Pancreas (tissue), 10 donors: ENCODE measurements around the gene SPARCL1. TPM values are rescaled to one million over a fixed set of nuclear protein-coding genes. Genes with fewer than 3 reads are reported as not detected.
"Not testable (repeated sequence)": the region's sequence is repeated elsewhere in the genome, so short reads cannot be mapped to it uniquely, and the experiment has no call there.

ENCODE experiments used
- ATAC-seq, 4 donors: fragments of 200-7000 bp; cut with Tn5 transposase; one replicate each; pipeline versions ENCODE4 v1.8.0 to v1.9.1; 2020; ENCODE audit warnings: mild to moderate bottlenecking in 4 of 4, moderate library complexity in 4 of 4
- DNase-seq, 6 donors: peaks; one replicate each; pipeline ENCODE4 v3.0.0-alpha.2; 2020
- FAIRE-seq: peaks from 2 replicates; lab custom pipeline; 2012; peaks lifted over from hg19 to GRCh38; lab: Jason Lieb, UNC
- H3K27ac ChIP-seq, 4 donors: fragments of 200-600 bp; sonication (generic); 1 replicate in 3 of 4; 2 replicates in 1 of 4; pipeline versions ENCODE4 v1.5.0 to v1.8.0; 2020
- H3K27me3 ChIP-seq, 4 donors: fragments of 200-600 bp; one replicate each; pipeline ENCODE4 v1.8.0; 2021
- H3K36me3 ChIP-seq, 3 donors: fragments of 200-600 bp; sonication (generic) in 1 of 3; one replicate each; pipeline versions ENCODE4 v1.5.0 to v1.8.0; 2020 to 2021
- H3K4me1 ChIP-seq, 3 donors: fragments of 200-600 bp; one replicate each; pipeline ENCODE4 v1.8.0; 2021
- H3K4me3 ChIP-seq, 4 donors: fragments of 200-600 bp; sonication (generic) in 2 of 4; one replicate each; pipeline versions ENCODE4 v1.5.0 to v1.8.0; 2020 to 2021
- H3K9me3 ChIP-seq, 4 donors: fragments of 200-600 bp; one replicate each; pipeline ENCODE4 v1.8.0; 2021
- CTCF ChIP-seq, 4 donors: fragments of 200-600 bp; sonication (generic) in 3 of 4; IDR thresholded peaks; one replicate each; pipeline versions ENCODE4 v1.5.0 to v1.8.0; 2021; ENCODE audit warnings: antibody characterized with exemption in 4 of 4
- WGBS, 2 donors: extraction: QIAGEN DNeasy Blood & Tissue Kit; methylation state at CpG; one replicate each; pipeline ENCODE4 v1.1.7; 2013; 5-methylcytosine and 5-hydroxymethylcytosine counted together
- intact Hi-C, 3 donors: fragments of 100-400 bp; cut with DNase I; formaldehyde crosslinking; loops; one replicate each; pipeline versions ENCODE4 v1.11.1 to v1.14.2; 2022
- polyA plus RNA-seq, 2 donors: library from polyadenylated mRNA; stranded (reverse); fragments of 200-250 nt; gene quantifications; one replicate each; pipeline ENCODE4 v1.2.3, GENCODE V29; 2013
- total RNA-seq, 6 donors: library from RNA; stranded (reverse); fragmentation: NEBNext Ultra II Directional in 4 of 6; extraction: Animal tissue kit (Norgen Biotek cat#: 25700) in 4 of 6; gene quantifications; one replicate each; pipeline versions ENCODE4 v1.2.1 to v1.2.4, GENCODE V29; 2021 to 2023
- donor health status: healthy with polysubstance abuse.
- donor health status: DM: no; HTN: no; CAD: no; lungs with moderate emphysema.
- donor health status: DM: no; HTN: no; CAD: no.
- donor health status: control.
- donor health status: control.
- donor health status: Bipolar disorder and iron deficiency.
- donor health status: DM: yes; HTN: yes; CAD: no.
- donor health status: DM: no; HTN: no; CAD: no.
- donor health status: DM: no; HTN: no; CAD: no.
- donor health status: DM: yes; HTN: yes; CAD: no.

SPARCL1 gene
- total and polyA plus RNA-seq, 8 donors = 19.6 to 77.0 (median 34.6) TPM

GRCh38 chr4:87499403-87500091, 29.6 kb downstream of the SPARCL1 start:
- H3K9me3 ChIP-seq = no peaks in the 10 kb centered on the region
- 74 to 81% methylated on average over 7 of the region's 7 CpGs for WGBS, 2 donors
- no peak for TF ChIP-seq CTCF (IDR thresholded peaks at IDR 0.05)
- ATAC-seq (no peak), FAIRE-seq (no peak), DNase-seq (no peak)
- no peak overlapping the region for H3K27ac ChIP-seq
- H3K4me1 ChIP-seq = peaks cover 0 to 7% (median 0%) of the 10 kb centered on the region in 3 donors
- intact Hi-C loops = no loop called here
- H3K4me3 ChIP-seq = no peak overlapping the region
- no peaks in the 10 kb centered on the region for H3K27me3 ChIP-seq
- H3K36me3 ChIP-seq = no peaks in the 10 kb centered on the region

- FAIRE-seq (no peak), ATAC-seq (peak in 1 of 4 donors; percentile 12), DNase-seq (no peak)
- H3K27ac ChIP-seq = no peak overlapping the region
- H3K9me3 ChIP-seq = no peaks in the 10 kb centered on the region
- peaks cover 0 to 7% (median 0%) of the 10 kb centered on the region in 3 donors for H3K4me1 ChIP-seq
- WGBS, 2 donors = 69 to 76% methylated on average over 5 of the region's 5 CpGs
- H3K36me3 ChIP-seq = no peaks in the 10 kb centered on the region
- H3K27me3 ChIP-seq = no peaks in the 10 kb centered on the region
- no peak for TF ChIP-seq CTCF (IDR thresholded peaks at IDR 0.05)
- H3K4me3 ChIP-seq = no peak overlapping the region
- intact Hi-C loops = no loop called here
Observed at GRCh38 chr4:87498446-87498900, 30.7 kb downstream of the SPARCL1 start.

GRCh38 chr4:87497578-87497977, 31.6 kb downstream of the SPARCL1 start:
- H3K4me3 ChIP-seq = no peak overlapping the region
- no peaks in the 10 kb centered on the region for H3K27me3 ChIP-seq
- 88 to 90% methylated on average over 3 of the region's 3 CpGs for WGBS, 2 donors
- no peak overlapping the region for H3K27ac ChIP-seq
- intact Hi-C loops = no loop called here
- DNase-seq (no peak), ATAC-seq (no peak), FAIRE-seq (no peak)
- H3K4me1 ChIP-seq = peaks cover 0 to 6% (median 4%) of the 10 kb centered on the region in 3 donors
- TF ChIP-seq CTCF (IDR thresholded peaks at IDR 0.05) = no peak
- H3K36me3 ChIP-seq = no peaks in the 10 kb centered on the region
- no peaks in the 10 kb centered on the region for H3K9me3 ChIP-seq

- Histone ChIP-seq H3K36me3 (no peaks in the 10 kb centered on the region), H3K27me3 (no peaks in the 10 kb centered on the region), H3K4me3 (no peak overlapping the region), H3K9me3 (no peaks in the 10 kb centered on the region), H3K4me1 (peaks cover 0 to 7% (median 5%) of the 10 kb centered on the region in 3 donors), H3K27ac (no peak overlapping the region)
- ATAC-seq (no peak), FAIRE-seq (no peak), DNase-seq (no peak)
- intact Hi-C loops = no loop called here
- 94 to 100% methylated on average over 2 of the region's 2 CpGs for WGBS, 2 donors
- TF ChIP-seq CTCF (IDR thresholded peaks at IDR 0.05) = no peak
Observed at GRCh38 chr4:87497159-87497558, 32.0 kb downstream of the SPARCL1 start.

GRCh38 chr4:87493115-87493514, 36.1 kb downstream of the SPARCL1 start:
- Histone ChIP-seq H3K9me3 (no peaks in the 10 kb centered on the region), H3K4me3 (no peak overlapping the region), H3K36me3 (no peaks in the 10 kb centered on the region), H3K27me3 (no peaks in the 10 kb centered on the region), H3K27ac (no peak overlapping the region), H3K4me1 (peaks cover 0 to 7% (median 4%) of the 10 kb centered on the region in 3 donors)
- 39 to 48% methylated on average over 3 of the region's 3 CpGs for WGBS, 2 donors
- DNase-seq (no peak), FAIRE-seq (no peak), ATAC-seq (no peak)
- intact Hi-C loops = no loop called here
- no peak for TF ChIP-seq CTCF (IDR thresholded peaks at IDR 0.05)

- H3K27ac ChIP-seq, ATAC-seq, intact Hi-C loops, H3K36me3 ChIP-seq, H3K4me1 ChIP-seq, H3K4me3 ChIP-seq, DNase-seq, H3K9me3 ChIP-seq, H3K27me3 ChIP-seq, FAIRE-seq: not testable (repeated sequence)
- 91 to 94% methylated on average over 2 of the region's 2 CpGs for WGBS, 2 donors
Observed at GRCh38 chr4:87491851-87492250, 37.3 kb downstream of the SPARCL1 start.
